ENCODE data around the gene UBE2V1.

DNA sequence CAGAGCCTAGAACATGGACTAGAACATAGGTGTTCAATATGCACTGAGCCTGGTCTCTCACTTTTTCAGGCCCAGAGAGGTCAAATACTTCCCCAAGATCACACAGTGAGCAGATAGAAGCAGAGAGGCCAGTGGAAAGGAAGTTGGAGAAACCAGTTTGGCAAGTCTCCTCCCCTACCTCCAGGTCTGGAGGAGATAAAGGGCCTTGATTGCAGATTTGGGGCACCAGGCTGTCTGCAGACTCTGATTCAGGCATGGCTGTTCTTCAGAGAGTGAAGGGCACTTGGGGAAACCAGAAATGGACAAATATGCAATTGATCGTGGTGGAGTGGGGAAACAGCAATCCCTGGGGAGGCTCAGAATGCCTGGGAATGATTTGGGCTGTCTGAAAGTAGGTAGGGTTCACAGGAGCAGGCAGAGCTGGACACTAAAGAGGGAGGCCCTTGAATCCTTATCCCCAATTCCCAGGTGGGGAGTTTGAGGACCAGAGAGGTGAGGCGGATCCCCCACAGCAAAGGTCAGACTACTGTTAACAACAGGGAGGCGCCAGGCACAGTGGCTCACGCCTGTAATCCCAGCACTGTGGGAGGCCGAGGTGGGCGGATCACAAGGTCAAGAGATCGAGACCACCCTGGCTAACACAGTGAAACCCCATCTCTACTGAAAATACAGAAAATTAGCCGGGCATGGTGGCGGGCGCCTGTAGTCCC, 38.2 kb upstream of the UBE2V1 start:
- TF ChIP-seq EP300 (IDR thresholded peaks at IDR 0.05; ENCODE audit: borderline replicate concordance in 1 of 2, low read depth in 1 of 2, low read length in 1 of 2) = no peak
- TF ChIP-seq, protein P1, sequence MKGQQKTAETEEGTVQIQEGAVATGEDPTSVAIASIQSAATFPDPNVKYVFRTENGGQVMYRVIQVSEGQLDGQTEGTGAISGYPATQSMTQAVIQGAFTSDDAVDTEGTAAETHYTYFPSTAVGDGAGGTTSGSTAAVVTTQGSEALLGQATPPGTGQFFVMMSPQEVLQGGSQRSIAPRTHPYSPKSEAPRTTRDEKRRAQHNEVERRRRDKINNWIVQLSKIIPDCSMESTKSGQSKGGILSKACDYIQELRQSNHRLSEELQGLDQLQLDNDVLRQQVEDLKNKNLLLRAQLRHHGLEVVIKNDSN (IDR thresholded peaks at IDR 0.05; ENCODE audit: borderline replicate concordance, low read depth) = no peak
- TF ChIP-seq, protein P2, sequence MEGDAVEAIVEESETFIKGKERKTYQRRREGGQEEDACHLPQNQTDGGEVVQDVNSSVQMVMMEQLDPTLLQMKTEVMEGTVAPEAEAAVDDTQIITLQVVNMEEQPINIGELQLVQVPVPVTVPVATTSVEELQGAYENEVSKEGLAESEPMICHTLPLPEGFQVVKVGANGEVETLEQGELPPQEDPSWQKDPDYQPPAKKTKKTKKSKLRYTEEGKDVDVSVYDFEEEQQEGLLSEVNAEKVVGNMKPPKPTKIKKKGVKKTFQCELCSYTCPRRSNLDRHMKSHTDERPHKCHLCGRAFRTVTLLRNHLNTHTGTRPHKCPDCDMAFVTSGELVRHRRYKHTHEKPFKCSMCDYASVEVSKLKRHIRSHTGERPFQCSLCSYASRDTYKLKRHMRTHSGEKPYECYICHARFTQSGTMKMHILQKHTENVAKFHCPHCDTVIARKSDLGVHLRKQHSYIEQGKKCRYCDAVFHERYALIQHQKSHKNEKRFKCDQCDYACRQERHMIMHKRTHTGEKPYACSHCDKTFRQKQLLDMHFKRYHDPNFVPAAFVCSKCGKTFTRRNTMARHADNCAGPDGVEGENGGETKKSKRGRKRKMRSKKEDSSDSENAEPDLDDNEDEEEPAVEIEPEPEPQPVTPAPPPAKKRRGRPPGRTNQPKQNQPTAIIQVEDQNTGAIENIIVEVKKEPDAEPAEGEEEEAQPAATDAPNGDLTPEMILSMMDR (IDR thresholded peaks at IDR 0.05) = no peak
- no peak for TF ChIP-seq RAD21 (IDR thresholded peaks at IDR 0.05; ENCODE audit: low read length)
- TF ChIP-seq RCOR1 (IDR thresholded peaks at IDR 0.05; ENCODE audit: low read length) = no peak
- TF ChIP-seq TAF1 (IDR thresholded peaks at IDR 0.05; ENCODE audit: borderline replicate concordance, low read depth, low read length) = no peak
- no peak for TF ChIP-seq EZH2phosphoT487 (IDR thresholded peaks at IDR 0.05; ENCODE audit: borderline replicate concordance, low read depth)
- TF ChIP-seq POLR2AphosphoS5 (IDR thresholded peaks at IDR 0.05; ENCODE audit: low read depth, low read length) = no peak

All from SK-N-SH (cell line).